SK-N-SH (cell line): ENCODE data around the gene WDR44. TPM values are rescaled to one million over a fixed set of nuclear protein-coding genes. Genes with fewer than 3 reads are reported as not detected.
A peak's percentile ranks its signal among the peaks of the same experiment; 100 is the strongest.

ENCODE experiments used
- CTCF ChIA-PET: fragments of 300-600, 350-600 bp; formaldehyde crosslinking; extraction: SDS; loops from one replicate; lab custom pipeline; 2021; lab: Yijun Ruan, JAX
- POLR2A ChIA-PET: fragments of 350-600 bp; sonication (Branson Sonifier 250); formaldehyde crosslinking; extraction: SDS; loops from one replicate; lab custom pipeline; 2020; ENCODE audit warnings: antibody characterized with exemption, inconsistent platforms; lab: Yijun Ruan, JAX
- DNase-seq: peaks from one replicate; pipeline ENCODE4 v3.0.0; 2012
- H2AFZ ChIP-seq: fragments of 200-600 bp; sonication (generic); 2 replicates; pipeline ENCODE4 v1.8.1; 2016; ENCODE audit warnings: antibody characterized with exemption, mild to moderate bottlenecking, low read depth
- H3F3A ChIP-seq: fragments of 200-600 bp; sonication (generic); replicated peaks from 2 replicates; pipeline ENCODE3; 2016; ENCODE audit warnings: antibody characterized with exemption, mild to moderate bottlenecking; ENCODE audit not compliant: insufficient read depth
- H3K27ac ChIP-seq, 2 experiments: fragments of 200-500 bp in 1 of 2; fragments of 200-600 bp in 1 of 2; sonication (Bioruptor generic) in 1 of 2; sonication (generic), shearing (Covaris generic) in 1 of 2; 2 replicates each; pipeline versions ENCODE4 v1.5.1 to v1.6.1; 2014 to 2016; ENCODE audit warnings: low read depth in 2 of 2, inconsistent platforms in 1 of 2, low read length in 1 of 2, mild to moderate bottlenecking in 1 of 2, mixed read lengths in 1 of 2
- H3K27me3 ChIP-seq: fragments of 200-600 bp; sonication (generic), shearing (Covaris generic); 2 replicates; pipeline ENCODE4 v1.6.1; 2016; ENCODE audit warnings: mixed run types; ENCODE audit not compliant: insufficient read depth
- H3K36me3 ChIP-seq, 2 experiments: fragments of 200-500 bp in 1 of 2; fragments of 200-600 bp in 1 of 2; sonication (Bioruptor generic) in 1 of 2; sonication (generic) in 1 of 2; replicated peaks in 1 of 2; 2 replicates each; pipeline versions ENCODE3 to v1.5.1; 2014 to 2016; ENCODE audit warnings: low read length in 1 of 2, mild to moderate bottlenecking in 1 of 2; ENCODE audit not compliant: insufficient read depth in 2 of 2, control insufficient read depth in 1 of 2
- H3K4me1 ChIP-seq, 2 experiments: fragments of 200-500 bp in 1 of 2; fragments of 200-600 bp in 1 of 2; sonication (Bioruptor generic) in 1 of 2; sonication (generic), shearing (Covaris generic) in 1 of 2; 2 replicates each; pipeline versions ENCODE4 v1.5.1 to v1.6.1; 2014 to 2016; ENCODE audit warnings: low read depth in 1 of 2, low read length in 1 of 2, mixed run types in 1 of 2; ENCODE audit not compliant: insufficient read depth in 2 of 2, control insufficient read depth in 1 of 2
- H3K4me2 ChIP-seq: fragments of 200-600 bp; sonication (generic), shearing (Covaris generic); 2 replicates; pipeline ENCODE4 v1.6.1; 2017; ENCODE audit warnings: mixed run types
- H3K4me3 ChIP-seq, 2 experiments: fragments of 200-500 bp in 1 of 2; fragments of 200-600 bp in 1 of 2; sonication (Bioruptor generic) in 1 of 2; sonication (generic), shearing (Covaris generic) in 1 of 2; 2 replicates each; pipeline versions ENCODE4 v1.5.1 to v1.8.1; 2014 to 2016; ENCODE audit warnings: low read depth in 2 of 2, inconsistent platforms in 1 of 2, low read length in 1 of 2, mild to moderate bottlenecking in 1 of 2, mixed read lengths in 1 of 2, moderate library complexity in 1 of 2
- H3K79me2 ChIP-seq: fragments of 200-600 bp; sonication (generic); 2 replicates; pipeline ENCODE4 v1.8.1; 2017; ENCODE audit warnings: mild to moderate bottlenecking; ENCODE audit not compliant: insufficient read depth
- H3K9ac ChIP-seq: fragments of 200-600 bp; sonication (generic); 2 replicates; pipeline ENCODE4 v1.6.1; 2017; ENCODE audit warnings: mixed run types
- H3K9me2 ChIP-seq: fragments of 200-600 bp; sonication (generic); 2 replicates; pipeline ENCODE4 v1.6.1; 2017; ENCODE audit warnings: mixed run types
- H3K9me3 ChIP-seq: fragments of 200-600 bp; sonication (generic); 2 replicates; pipeline ENCODE4 v1.6.1; 2017; ENCODE audit warnings: mixed run types, mild to moderate bottlenecking, moderate library complexity
- H4K20me1 ChIP-seq: fragments of 200-600 bp; sonication (generic); 2 replicates; pipeline ENCODE4 v1.6.1; 2017; ENCODE audit warnings: mild to moderate bottlenecking, mixed run types; ENCODE audit not compliant: insufficient read depth
- CTCF ChIP-seq: fragments of 200-600 bp; sonication (generic); IDR thresholded peaks from 2 replicates; pipeline ENCODE4 v1.6.1; 2017; ENCODE audit warnings: antibody characterized with exemption, mild to moderate bottlenecking, moderate library complexity
- ELF1 ChIP-seq: IDR thresholded peaks from 2 replicates; pipeline ENCODE4 v1.4.0; 2012
- FOXM1 ChIP-seq: IDR thresholded peaks from 2 replicates; pipeline ENCODE4 v1.4.0; 2012; ENCODE audit warnings: low read depth, mild to moderate bottlenecking
- GABPA ChIP-seq: IDR thresholded peaks from 2 replicates; pipeline ENCODE4 v1.4.0; 2012; ENCODE audit warnings: low read depth, mild to moderate bottlenecking
- MEF2A ChIP-seq: IDR thresholded peaks from 2 replicates; pipeline ENCODE4 v1.4.0; 2012; ENCODE audit warnings: low read depth, borderline replicate concordance
- MXI1 ChIP-seq: IDR thresholded peaks from 2 replicates; pipeline ENCODE4 v1.6.1; 2012; ENCODE audit warnings: mild to moderate bottlenecking, low read depth, low read length, improper control_type of control experiment
- NFIC ChIP-seq: IDR thresholded peaks from 2 replicates; pipeline ENCODE4 v1.4.0; 2012; ENCODE audit warnings: borderline replicate concordance
- NRF1 ChIP-seq: IDR thresholded peaks from 2 replicates; pipeline ENCODE4 v1.6.1; 2012; ENCODE audit warnings: low read depth, mild to moderate bottlenecking, low read length
- RAD21 ChIP-seq: IDR thresholded peaks from 2 replicates; pipeline ENCODE4 v1.6.1; 2012; ENCODE audit warnings: mild to moderate bottlenecking, low read length
- RFX5 ChIP-seq: IDR thresholded peaks from 2 replicates; pipeline ENCODE4 v1.6.1; 2012; ENCODE audit warnings: mild to moderate bottlenecking, improper control_type of control experiment, low read length
- TCF12 ChIP-seq: IDR thresholded peaks from 2 replicates; pipeline ENCODE4 v1.4.0; 2012
- TEAD4 ChIP-seq: IDR thresholded peaks from 2 replicates; pipeline ENCODE4 v1.4.0; 2012; ENCODE audit warnings: mild to moderate bottlenecking, borderline replicate concordance; ENCODE audit not compliant: insufficient read depth
- USF1 ChIP-seq: IDR thresholded peaks from 2 replicates; pipeline ENCODE4 v1.4.0; 2012; ENCODE audit warnings: low read depth, borderline replicate concordance
- WGBS: methylation state at CpG from one replicate; pipeline ENCODE4 v1.1.6; 2017; ENCODE audit warnings: low lambda C conversion rate; 5-methylcytosine and 5-hydroxymethylcytosine counted together
- polyA plus RNA-seq, 3 experiments: library from polyadenylated mRNA; depleted of rRNA; stranded (reverse); fragments of >200 nt; gene quantifications; 2 replicates each; pipeline ENCODE4 v1.2.3, GENCODE V29; 2012

The WDR44 gene
- polyA plus RNA-seq, 1 of the 3 experiments (the other 2 are of a cell fraction): 5.3 TPM

GRCh38 chrX:118498351-118498750, 152.4 kb downstream of the WDR44 start:
- H3K27me3 ChIP-seq: peaks cover 6% of the 10 kb centered on the region; the same call in 1 of the 2 replicates
- H3K9ac ChIP-seq: no peak overlapping the region
- H3K79me2 ChIP-seq: peaks cover 33% of the 10 kb centered on the region
- ChIA-PET POLR2A (no interaction called here), CTCF (no interaction called here)
- peaks cover 4% of the 10 kb centered on the region for H3F3A ChIP-seq
- H3K4me1 ChIP-seq: peaks cover 0 to 4% of the 10 kb centered on the region in 2 experiments; a peak in 1 of 4 replicates
- no peak overlapping the region for H3K4me2 ChIP-seq
- no peak overlapping the region for H2AFZ ChIP-seq
- no peaks in the 10 kb centered on the region for H3K36me3 ChIP-seq
- H3K9me2 ChIP-seq: no peaks in the 10 kb centered on the region
- peak overlapping the region in 1 of 2 experiments; percentile 59; a peak in 1 of 4 replicates for H3K4me3 ChIP-seq
- H4K20me1 ChIP-seq: no peaks in the 10 kb centered on the region; the same call in 1 of the 2 replicates
- H3K9me3 ChIP-seq: no peaks in the 10 kb centered on the region
- TF ChIP-seq FOXM1 (no peak), ELF1 (no peak), MEF2A (no peak), RFX5 (no peak), MXI1 (no peak), NRF1 (no peak), TEAD4 (no peak), GABPA (no peak)
- no peak overlapping the region; a peak in 1 of 4 replicates for H3K27ac ChIP-seq
- WGBS: 44% methylated on average over 3 of the region's 3 CpGs
- no peak for DNase-seq

GRCh38 chrX:118498755-118499154, 152.8 kb downstream of the WDR44 start:
- H4K20me1 ChIP-seq: no peaks in the 10 kb centered on the region; the same call in 1 of the 2 replicates
- no peak for DNase-seq
- 56% methylated on average over 2 of the region's 2 CpGs for WGBS
- H3K9ac ChIP-seq: no peak overlapping the region
- CTCF ChIA-PET: no interaction called here
- no peak overlapping the region for H2AFZ ChIP-seq
- peaks cover 6% of the 10 kb centered on the region; the same call in 1 of the 2 replicates for H3K27me3 ChIP-seq
- no peaks in the 10 kb centered on the region for H3K36me3 ChIP-seq
- H3K9me2 ChIP-seq: no peaks in the 10 kb centered on the region
- no peak for TF ChIP-seq USF1
- TF ChIP-seq, all 33 proteins: peak for 0
- H3K79me2 ChIP-seq: peaks cover 36% of the 10 kb centered on the region
- H3K4me2 ChIP-seq: no peak overlapping the region
- no peaks in the 10 kb centered on the region for H3K9me3 ChIP-seq
- H3K4me3 ChIP-seq: peak overlapping the region in 1 of 2 experiments; percentile 59; a peak in 1 of 4 replicates
- peaks cover 0 to 4% of the 10 kb centered on the region in 2 experiments; a peak in 1 of 4 replicates for H3K4me1 ChIP-seq
- peaks cover 4% of the 10 kb centered on the region for H3F3A ChIP-seq
- POLR2A ChIA-PET: no interaction called here
- H3K27ac ChIP-seq: no peak overlapping the region; a peak in 1 of 4 replicates

- H3K79me2 ChIP-seq: peaks cover 36% of the 10 kb centered on the region
- no peaks in the 10 kb centered on the region for H3K9me3 ChIP-seq
- DNase-seq: no peak
- H4K20me1 ChIP-seq: no peaks in the 10 kb centered on the region; the same call in 1 of the 2 replicates
- no peak overlapping the region for H2AFZ ChIP-seq
- H3K4me2 ChIP-seq: no peak overlapping the region
- no peaks in the 10 kb centered on the region for H3K36me3 ChIP-seq
- TF ChIP-seq RAD21: no peak
- no peak for TF ChIP-seq CTCF
- TF ChIP-seq NFIC: no peak
- TF ChIP-seq TCF12: no peak
- H3K4me3 ChIP-seq: peak overlapping the region in 1 of 2 experiments; percentile 59; a peak in 1 of 4 replicates
- no peak overlapping the region for H3K9ac ChIP-seq
- no peaks in the 10 kb centered on the region for H3K9me2 ChIP-seq
- WGBS: 52% methylated on average over 15 of the region's 15 CpGs
- H3K27me3 ChIP-seq: peaks cover 4% of the 10 kb centered on the region; the same call in 1 of the 2 replicates
- CTCF ChIA-PET: interaction anchor here (0.9 kb wide), 1 partner anchor 30 kb away, joined by 4 read pairs; no protein-coding TSS in a partner anchor
- no peak overlapping the region for H3K27ac ChIP-seq
- peaks cover 4% of the 10 kb centered on the region for H3F3A ChIP-seq
- peaks cover 0 to 4% of the 10 kb centered on the region in 2 experiments; a peak in 1 of 4 replicates for H3K4me1 ChIP-seq
- POLR2A ChIA-PET: no interaction called here
These were observed 153.4 kb downstream of the WDR44 start for GRCh38 chrX:118499295-118499694.
